ENCODE results near the gene NXPE1.

The NXPE1 gene

GRCh38 chr11:114562166-114562916 lies 2.7 kb upstream of the NXPE1 start:
- no peak for DNase-seq (ENCODE audit: low read depth)

GRCh38 chr11:114556135-114556534 lies 3.5 kb downstream of the NXPE1 start:
- DNase-seq (ENCODE audit: low read depth) = no peak

GRCh38 chr11:114553642-114554041 lies 6.0 kb downstream of the NXPE1 start:
- no peak for DNase-seq (ENCODE audit: low read depth)

- DNase-seq (ENCODE audit: low read depth) = no peak
These were observed 8.6 kb downstream of the NXPE1 start for GRCh38 chr11:114551060-114551459.

- DNase-seq (ENCODE audit: low read depth) = no peak
These were observed 34.0 kb downstream of the NXPE1 start for GRCh38 chr11:114525682-114526081.

- DNase-seq (ENCODE audit: low read depth) = no peak
These were observed 35.6 kb downstream of the NXPE1 start for GRCh38 chr11:114524122-114524521.

GRCh38 chr11:114522818-114523217 lies 36.9 kb downstream of the NXPE1 start:
- DNase-seq (ENCODE audit: low read depth) = no peak

GRCh38 chr11:114511538-114511937 lies 48.1 kb downstream of the NXPE1 start:
- DNase-seq (ENCODE audit: low read depth) = no peak

GRCh38 chr11:114511079-114511478 lies 48.6 kb downstream of the NXPE1 start:
- no peak for DNase-seq (ENCODE audit: low read depth)

- DNase-seq (ENCODE audit: low read depth) = no peak
These were observed 57.8 kb downstream of the NXPE1 start for GRCh38 chr11:114501901-114502300.

- DNase-seq (ENCODE audit: low read depth) = no peak
These were observed 59.9 kb downstream of the NXPE1 start for GRCh38 chr11:114499756-114500155.

- no peak for DNase-seq (ENCODE audit: low read depth)
These were observed 62.8 kb downstream of the NXPE1 start for GRCh38 chr11:114496915-114497314.

- no peak for DNase-seq (ENCODE audit: low read depth)
These were observed 75.8 kb downstream of the NXPE1 start for GRCh38 chr11:114483929-114484328.

- no peak for DNase-seq (ENCODE audit: low read depth)
These were observed 77.6 kb downstream of the NXPE1 start for GRCh38 chr11:114482114-114482513.

GRCh38 chr11:114479331-114479730 lies 80.3 kb downstream of the NXPE1 start:
- no peak for DNase-seq (ENCODE audit: low read depth)

- DNase-seq (ENCODE audit: low read depth) = no peak
These were observed 80.9 kb downstream of the NXPE1 start for GRCh38 chr11:114478768-114479167.

- DNase-seq (ENCODE audit: low read depth) = no peak
These were observed 81.7 kb downstream of the NXPE1 start for GRCh38 chr11:114478001-114478410.

GRCh38 chr11:114472661-114473060 lies 87.0 kb downstream of the NXPE1 start:
- DNase-seq (ENCODE audit: low read depth) = no peak
